WI38 (cell line): ENCODE data around the gene FIS1.
"Not testable (repeated sequence)": the region's sequence is repeated elsewhere in the genome, so short reads cannot be mapped to it uniquely, and the experiment has no call there.

Experiments used
- H3K4me3 ChIP-seq: 2 replicates; pipeline ENCODE4 v1.5.1; 2011; ENCODE audit warnings: low read depth, mild to moderate bottlenecking, control low read depth, low read length
- CTCF ChIP-seq: IDR thresholded peaks from 2 replicates; pipeline ENCODE4 v1.5.1; 2012; ENCODE audit warnings: low read depth, mild to moderate bottlenecking, control low read depth, low read length

The FIS1 gene

GRCh38 chr7:101212014-101212413 lies 32.9 kb downstream of the FIS1 start:
- TF ChIP-seq CTCF, result no peak
- no peak overlapping the region for H3K4me3 ChIP-seq

DNA sequence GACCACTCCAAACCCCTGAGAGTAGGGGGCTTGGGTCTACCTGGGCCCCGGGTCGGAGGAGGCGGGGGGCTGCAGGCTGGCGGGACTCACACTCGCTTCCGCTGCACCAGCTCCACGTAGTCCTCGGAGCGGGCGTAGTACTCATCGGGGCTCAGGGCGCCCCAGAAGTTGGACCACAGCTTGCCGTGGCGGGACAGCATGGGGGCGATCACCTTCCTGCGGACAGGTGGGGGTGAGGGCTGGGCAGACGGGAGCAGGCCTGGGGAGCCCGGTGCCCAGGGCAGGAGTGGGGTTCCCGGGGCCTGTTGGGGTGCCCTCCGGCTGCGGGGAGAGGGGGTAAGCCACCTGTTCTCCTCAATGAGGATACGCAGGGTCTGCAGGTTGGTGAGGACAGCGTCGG lies 33.4 kb downstream of the FIS1 start:
- H3K4me3 ChIP-seq, result no peak overlapping the region
- no peak for TF ChIP-seq CTCF

DNA sequence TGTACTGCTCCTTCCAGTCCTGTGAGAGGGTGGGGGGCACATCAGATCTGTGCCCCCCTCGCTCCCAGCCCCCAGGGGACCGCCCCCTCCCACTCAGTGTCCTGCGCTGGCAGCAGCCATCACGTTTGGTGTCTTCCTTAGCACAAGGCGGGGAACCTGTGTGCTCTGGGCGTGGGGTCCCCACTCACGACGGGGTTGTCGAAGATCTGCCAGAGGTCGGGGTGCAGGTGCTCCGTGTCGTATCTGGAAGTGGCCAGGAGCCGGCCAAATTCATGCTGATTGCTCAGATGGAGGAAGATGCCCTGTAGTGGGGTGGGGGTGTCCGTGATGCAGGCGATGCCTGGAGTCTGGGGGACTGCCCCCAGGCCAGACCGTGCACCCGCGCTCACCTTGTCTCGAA lies 34.7 kb downstream of the FIS1 start:
- TF ChIP-seq CTCF, result no peak
- no peak overlapping the region for H3K4me3 ChIP-seq

DNA sequence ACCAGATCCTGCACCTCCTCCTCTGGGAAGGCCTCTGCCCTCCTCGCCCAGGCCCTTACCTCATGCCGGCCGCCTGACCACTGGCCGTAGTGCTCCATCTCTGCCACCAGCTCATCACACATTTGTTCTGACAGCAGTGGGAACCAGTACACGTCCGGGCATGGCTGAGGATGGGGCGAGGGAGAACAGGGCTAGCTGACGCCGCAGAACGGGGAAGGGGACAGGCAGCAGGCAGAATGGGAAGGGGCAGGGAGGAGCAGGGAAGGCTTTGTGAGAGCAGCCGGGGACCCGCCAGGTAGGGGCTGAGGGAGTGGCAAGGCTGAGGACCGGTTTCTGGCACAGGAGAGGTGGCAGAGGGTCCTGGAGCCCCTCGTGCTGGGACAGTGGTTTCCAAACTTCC lies 36.1 kb downstream of the FIS1 start:
- H3K4me3 ChIP-seq, result no peak overlapping the region
- no peak for TF ChIP-seq CTCF

DNA sequence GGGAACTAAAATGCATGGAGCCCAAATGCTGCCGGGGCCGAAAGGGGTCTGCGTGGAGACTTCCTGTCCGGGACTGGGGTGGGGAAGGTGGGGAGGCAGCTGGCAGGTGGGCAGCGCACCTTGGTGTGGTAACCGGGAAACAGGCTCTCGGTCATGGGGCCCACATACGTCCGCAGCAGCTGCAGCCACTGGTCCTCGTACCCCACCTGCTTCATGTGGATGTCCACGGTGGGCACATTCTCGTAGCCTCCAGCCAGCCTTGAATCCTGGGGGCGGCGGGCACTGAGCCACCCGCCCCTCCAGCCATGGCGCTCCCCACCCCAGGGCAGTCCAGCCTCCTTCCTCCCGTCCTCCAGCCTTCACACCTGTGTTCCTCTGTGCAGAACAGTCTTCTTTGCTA lies 37.4 kb downstream of the FIS1 start:
- no peak for TF ChIP-seq CTCF
- no peak overlapping the region for H3K4me3 ChIP-seq

- no peak overlapping the region for H3K4me3 ChIP-seq
- TF ChIP-seq CTCF, result no peak
These were observed 38.2 kb downstream of the FIS1 start for GRCh38 chr7:101206665-101207042.

DNA sequence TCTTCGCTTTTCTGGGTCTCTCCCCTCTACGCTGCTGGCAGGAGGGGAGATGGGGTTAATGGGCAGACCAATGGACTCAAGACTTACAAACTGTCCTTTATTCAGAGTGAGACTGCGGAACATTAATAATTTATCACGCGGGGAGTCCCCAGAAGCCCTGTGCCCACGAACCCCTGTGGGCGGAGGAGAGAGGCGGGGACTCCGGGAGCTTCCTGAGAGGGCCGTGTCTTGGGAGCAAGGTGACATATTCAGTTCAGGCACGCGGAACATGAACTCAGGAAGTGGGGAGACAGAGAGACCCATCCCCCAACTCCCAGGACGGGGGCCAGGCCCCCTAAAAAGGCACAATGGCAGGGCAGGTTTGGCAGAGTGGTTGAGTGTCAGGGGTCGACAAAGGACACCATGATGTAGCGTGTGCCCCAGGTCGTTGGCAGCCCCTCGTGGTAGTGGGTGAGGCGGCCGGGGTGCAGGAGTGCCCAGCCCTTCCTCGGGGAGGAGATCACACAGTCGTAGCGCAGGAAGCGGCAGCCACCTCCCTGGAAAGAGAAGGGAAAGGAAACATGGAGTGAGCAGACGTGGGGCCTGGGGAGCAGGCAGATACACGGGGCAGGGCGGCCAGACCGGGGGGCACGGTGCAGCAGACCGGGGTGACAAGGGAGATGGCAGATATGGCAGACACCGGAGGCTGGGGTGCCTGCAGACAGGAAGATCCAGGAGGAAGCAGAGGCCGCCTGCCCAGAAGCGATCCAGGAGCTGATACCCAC lies 38.8 kb downstream of the FIS1 start:
- no peak overlapping the region for H3K4me3 ChIP-seq
- TF ChIP-seq CTCF, result no peak

- not testable (repeated sequence) for H3K4me3 ChIP-seq
These were observed 40.8 kb downstream of the FIS1 start for GRCh38 chr7:101203740-101204738.
